Neuronal stem cell (in vitro differentiated cells): ENCODE measurements around the gene LIFR.

Source experiments
- DNase-seq: peaks from one replicate; pipeline ENCODE4 v3.0.0-alpha.2; 2013; ENCODE audit warnings: low spot score
- H2AFZ ChIP-seq: one replicate; pipeline ENCODE4 v1.6.1; 2013; ENCODE audit warnings: mild to moderate bottlenecking, low read length, inconsistent platforms
- H2AK5ac ChIP-seq: 2 replicates; pipeline ENCODE4 v1.6.1; 2013; ENCODE audit warnings: low read depth, mild to moderate bottlenecking, inconsistent platforms, low read length, moderate library complexity, mixed read lengths
- H2BK120ac ChIP-seq: 2 replicates; pipeline ENCODE4 v1.6.1; 2013; ENCODE audit warnings: low read depth, mild to moderate bottlenecking, inconsistent platforms, low read length, moderate library complexity, mixed read lengths
- H2BK12ac ChIP-seq: one replicate; pipeline ENCODE4 v1.6.1; 2013; ENCODE audit warnings: low read length, inconsistent platforms
- H2BK15ac ChIP-seq: 2 replicates; pipeline ENCODE4 v1.6.1; 2013; ENCODE audit warnings: mild to moderate bottlenecking, low read length, inconsistent platforms, mixed read lengths
- H2BK5ac ChIP-seq: one replicate; pipeline ENCODE4 v1.6.1; 2013; ENCODE audit warnings: inconsistent platforms, mild to moderate bottlenecking, low read length, moderate library complexity
- H3K14ac ChIP-seq: one replicate; pipeline ENCODE4 v1.6.1; 2013; ENCODE audit warnings: low read length, inconsistent platforms
- H3K18ac ChIP-seq: 2 replicates; pipeline ENCODE4 v1.6.1; 2013; ENCODE audit warnings: low read length, inconsistent platforms
- H3K23ac ChIP-seq: 2 replicates; pipeline ENCODE4 v1.6.1; 2013; ENCODE audit warnings: low read depth, mild to moderate bottlenecking, mixed read lengths, low read length, inconsistent platforms; ENCODE audit not compliant: poor library complexity
- H3K27ac ChIP-seq: replicated peaks from 3 replicates; pipeline ENCODE4 v1.5.1; 2013; ENCODE audit warnings: low read length, inconsistent platforms
- H3K27me3 ChIP-seq, 3 experiments: 2 replicates each; pipeline ENCODE4 v1.6.1; 2013; ENCODE audit warnings: low read length in 3 of 3, mild to moderate bottlenecking in 2 of 3, inconsistent platforms in 1 of 3, low read depth in 1 of 3, mixed read lengths in 1 of 3, moderate library complexity in 1 of 3; ENCODE audit not compliant: control insufficient read depth in 3 of 3, insufficient read depth in 3 of 3
- H3K36me3 ChIP-seq, 2 donors: replicated peaks in 1 of 2; 2 replicates each; pipeline ENCODE4 v1.6.1; 2013; ENCODE audit warnings: low read length in 2 of 2; ENCODE audit not compliant: control insufficient read depth in 2 of 2, insufficient read depth in 2 of 2
- H3K4ac ChIP-seq: 2 replicates; pipeline ENCODE4 v1.6.1; 2013; ENCODE audit warnings: inconsistent platforms, mild to moderate bottlenecking, low read length, moderate library complexity
- H3K4me1 ChIP-seq, 2 donors: 1 replicate in 1 of 2; 2 replicates in 1 of 2; pipeline ENCODE4 v1.6.1; 2013; ENCODE audit warnings: low read length in 2 of 2, low read depth in 1 of 2; ENCODE audit not compliant: control insufficient read depth in 2 of 2, insufficient read depth in 1 of 2
- H3K4me2 ChIP-seq: one replicate; pipeline ENCODE4 v1.6.1; 2013; ENCODE audit warnings: mild to moderate bottlenecking, low read length, inconsistent platforms; ENCODE audit not compliant: insufficient read depth, poor library complexity, severe bottlenecking
- H3K4me3 ChIP-seq, 2 donors: 2 replicates each; pipeline ENCODE4 v1.5.1; 2013; ENCODE audit warnings: low read length in 2 of 2, mild to moderate bottlenecking in 2 of 2, inconsistent platforms in 1 of 2, moderate library complexity in 1 of 2
- H3K79me1 ChIP-seq: one replicate; pipeline ENCODE4 v1.6.1; 2013; ENCODE audit warnings: low read depth, mild to moderate bottlenecking, inconsistent platforms, low read length, moderate library complexity
- H3K9ac ChIP-seq: one replicate; pipeline ENCODE4 v1.6.1; 2013; ENCODE audit warnings: mild to moderate bottlenecking, low read depth, low read length, inconsistent platforms; ENCODE audit not compliant: poor library complexity
- H3K9me3 ChIP-seq, 2 donors: replicated peaks in 1 of 2; 2 replicates each; pipeline versions ENCODE3 to v1.6.1; 2013; ENCODE audit warnings: low read length in 2 of 2, mild to moderate bottlenecking in 2 of 2, inconsistent platforms in 1 of 2, low read depth in 1 of 2, mixed read lengths in 1 of 2, moderate library complexity in 1 of 2; ENCODE audit not compliant: control insufficient read depth in 2 of 2, insufficient read depth in 1 of 2
- H4K8ac ChIP-seq: one replicate; pipeline ENCODE4 v1.6.1; 2013; ENCODE audit warnings: low read depth, mild to moderate bottlenecking, inconsistent platforms, low read length, moderate library complexity
- H4K91ac ChIP-seq: one replicate; pipeline ENCODE4 v1.6.1; 2013; ENCODE audit warnings: low read length, low read depth, mild to moderate bottlenecking, inconsistent platforms; ENCODE audit not compliant: poor library complexity
- WGBS, 2 donors: extraction: QIAGEN DNeasy Blood & Tissue Kit; methylation state at CpG; one replicate each; pipeline ENCODE4 v1.1.7; 2013; ENCODE audit warnings: missing lambda C conversion rate in 2 of 2, mixed read lengths in 1 of 2; ENCODE audit not compliant: insufficient read length in 2 of 2, insufficient replicate concordance in 1 of 2; ENCODE audit errors: extremely low coverage in 2 of 2; 5-methylcytosine and 5-hydroxymethylcytosine counted together

The LIFR gene

DNA sequence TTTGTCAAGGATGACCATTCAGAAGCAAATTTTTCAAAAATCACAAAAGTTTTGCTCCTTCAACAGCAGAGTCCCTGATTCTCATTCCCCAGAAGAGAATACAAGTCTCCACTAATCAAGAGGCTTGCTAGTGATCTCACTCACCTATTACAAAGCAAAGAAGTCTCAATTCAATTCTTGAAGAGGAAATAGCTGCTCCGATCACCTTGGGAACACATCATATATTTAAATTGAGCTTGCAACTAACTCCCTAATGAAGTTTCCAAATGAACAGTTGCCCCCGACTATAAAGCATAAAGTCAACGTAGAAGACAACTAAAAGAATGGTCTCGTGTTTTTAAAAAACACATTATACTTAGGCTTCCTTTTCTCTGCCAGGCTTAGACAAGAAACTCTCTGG lies 1.6 kb downstream of the LIFR start:
- Histone ChIP-seq H3K4me3 (peak overlapping the region in 1 of 2 donors; percentile 94), H3K27me3 (peaks cover 0 to 14% (median 0%) of the 10 kb centered on the region in 3 experiments), H3K36me3 (no peaks in the 10 kb centered on the region), H3K9ac (no peak overlapping the region), H2BK5ac (no peak overlapping the region), H2AFZ (no peak overlapping the region), H2BK15ac (no peak overlapping the region), H2AK5ac (no peak overlapping the region), H3K9me3 (no peaks in the 10 kb centered on the region), H3K79me1 (no peaks in the 10 kb centered on the region), H3K4ac (no peak overlapping the region), H3K4me1 (peaks cover 0 to 18% of the 10 kb centered on the region in 2 donors), H2BK120ac (no peak overlapping the region), H3K4me2 (no peak overlapping the region), H3K14ac (no peak overlapping the region), H4K8ac (no peak overlapping the region), H3K18ac (no peak overlapping the region), H3K23ac (no peak overlapping the region), H2BK12ac (no peak overlapping the region), H3K27ac (no peak overlapping the region), H4K91ac (no peak overlapping the region)
- WGBS, 2 donors, result no CpG with 5 or more reads among the region's 4 CpGs
- no peak for DNase-seq

DNA sequence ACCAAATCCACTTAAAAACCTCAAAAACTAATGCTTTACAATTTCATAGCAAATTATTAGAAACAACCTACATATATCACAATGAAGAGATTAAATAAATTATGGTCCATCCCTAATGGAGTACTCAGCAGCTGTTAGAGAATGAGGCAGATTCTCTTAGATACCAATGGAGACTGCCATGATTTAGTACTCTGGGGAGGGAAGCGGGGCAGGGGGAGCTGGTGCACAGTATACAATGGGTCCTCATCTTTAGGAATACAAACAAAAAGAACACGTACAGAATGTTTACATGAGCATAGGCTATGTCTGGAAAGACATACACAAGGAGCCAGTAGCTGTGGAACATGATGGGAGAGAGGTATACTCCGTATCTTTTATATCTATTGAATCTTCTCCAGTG lies 2.0 kb downstream of the LIFR start:
- Histone ChIP-seq H2BK5ac (no peak overlapping the region), H3K4me3 (peak overlapping the region in 1 of 2 donors; percentile 94), H2AFZ (no peak overlapping the region), H3K27me3 (peaks cover 0 to 14% (median 0%) of the 10 kb centered on the region in 3 experiments), H2BK12ac (no peak overlapping the region), H2BK120ac (no peak overlapping the region), H3K9ac (no peak overlapping the region), H3K4ac (no peak overlapping the region), H3K23ac (no peak overlapping the region), H3K27ac (no peak overlapping the region), H3K9me3 (no peaks in the 10 kb centered on the region), H3K4me2 (no peak overlapping the region), H3K79me1 (no peaks in the 10 kb centered on the region), H3K18ac (no peak overlapping the region), H3K14ac (no peak overlapping the region), H4K8ac (no peak overlapping the region), H4K91ac (no peak overlapping the region), H2BK15ac (no peak overlapping the region), H3K36me3 (no peaks in the 10 kb centered on the region), H3K4me1 (peaks cover 0 to 18% of the 10 kb centered on the region in 2 donors), H2AK5ac (no peak overlapping the region)
- DNase-seq, result no peak
- no CpG with 5 or more reads among the region's 3 CpGs for whole genome bisulfite sequencing, 2 donors

DNA sequence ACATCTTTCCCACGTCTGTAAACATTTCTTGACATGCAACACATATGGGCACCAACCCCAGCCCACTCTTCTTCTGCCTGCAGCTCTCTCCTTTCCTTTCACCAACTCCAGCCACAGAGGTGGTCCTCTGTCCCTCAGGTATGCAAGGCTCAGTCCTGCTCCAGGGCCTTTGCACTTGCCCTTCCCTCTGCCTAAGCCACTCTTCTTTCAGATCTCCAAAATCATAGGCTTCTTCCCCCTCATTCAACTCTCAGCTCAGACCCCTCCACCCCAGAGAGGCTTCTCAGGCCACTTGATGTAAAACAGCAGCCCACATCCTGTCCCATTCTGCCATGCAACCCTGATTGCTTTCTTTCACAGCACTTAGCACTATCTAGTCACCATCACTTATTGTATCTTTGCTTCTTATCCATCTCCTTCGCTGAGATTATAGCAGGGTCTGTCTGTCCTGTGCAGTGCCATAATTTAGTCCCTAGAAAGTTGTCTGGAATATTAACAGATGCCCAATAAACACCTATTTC lies 3.4 kb downstream of the LIFR start:
- Histone ChIP-seq H2BK15ac (no peak overlapping the region), H3K14ac (no peak overlapping the region), H3K4ac (no peak overlapping the region), H3K18ac (no peak overlapping the region), H3K23ac (no peak overlapping the region), H3K27ac (no peak overlapping the region), H2BK5ac (no peak overlapping the region), H3K4me1 (peaks cover 0 to 18% of the 10 kb centered on the region in 2 donors), H2BK12ac (no peak overlapping the region), H3K79me1 (no peaks in the 10 kb centered on the region), H4K91ac (no peak overlapping the region), H2BK120ac (no peak overlapping the region), H4K8ac (no peak overlapping the region), H3K27me3 (peaks cover 0 to 14% (median 0%) of the 10 kb centered on the region in 3 experiments), H3K36me3 (no peaks in the 10 kb centered on the region), H2AFZ (no peak overlapping the region), H3K4me2 (no peak overlapping the region), H3K9ac (no peak overlapping the region), H2AK5ac (no peak overlapping the region), H3K9me3 (no peaks in the 10 kb centered on the region), H3K4me3 (no peak overlapping the region)
- WGBS, 2 donors, result no CpG with 5 or more reads among the region's 2 CpGs
- DNase-seq, result no peak

DNA sequence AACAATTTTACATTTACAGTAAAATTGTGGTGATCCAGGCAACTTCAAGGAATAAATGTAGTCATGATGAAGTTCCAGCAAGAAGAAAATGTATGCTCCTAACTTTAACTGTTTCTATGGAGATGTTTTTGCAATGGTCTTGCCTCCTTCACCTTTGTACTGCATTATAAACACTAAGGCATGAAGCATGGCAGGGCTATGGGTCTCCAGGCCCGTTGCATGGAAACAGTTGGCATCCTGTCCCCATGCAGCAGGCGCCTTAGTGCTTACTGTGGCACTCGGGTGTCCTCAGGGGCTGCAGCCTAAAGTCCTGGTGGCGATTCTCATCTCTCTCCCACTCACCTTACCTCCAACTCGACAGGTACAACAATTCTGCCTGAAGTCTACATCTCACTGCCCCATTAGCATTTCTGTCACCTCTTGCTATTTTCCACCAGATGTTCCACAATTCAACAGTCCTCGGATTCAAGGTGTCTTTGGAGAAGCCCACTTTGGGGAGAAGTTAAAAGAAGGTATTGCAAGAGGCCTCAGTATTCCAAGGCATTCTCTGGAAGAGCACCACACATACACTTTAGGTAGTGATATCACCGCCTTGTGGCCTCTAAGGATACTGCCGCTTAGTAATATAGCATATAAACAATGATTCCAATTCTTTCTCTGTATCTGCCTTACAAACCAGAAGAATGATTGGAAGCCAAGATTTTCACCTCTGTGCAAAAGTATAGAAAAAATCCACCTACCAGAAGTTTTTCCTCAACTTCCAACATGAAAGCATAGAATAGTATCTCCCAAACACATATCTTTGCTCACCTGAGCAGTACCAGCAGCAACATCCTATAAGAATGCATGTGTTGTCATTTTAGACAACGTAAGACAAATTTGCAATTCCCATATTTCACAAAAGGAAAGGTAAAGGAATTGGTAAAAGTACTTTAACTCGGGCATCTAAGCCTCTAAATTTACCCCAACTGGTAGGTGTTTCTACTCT lies 5.1 kb downstream of the LIFR start:
- H3K4me1 ChIP-seq, result peaks cover 0 to 18% of the 10 kb centered on the region in 2 donors
- H2BK15ac ChIP-seq, result no peak overlapping the region

More for the DNA sequence above, 5.1 kb downstream of the LIFR start:
- Histone ChIP-seq H2BK5ac (no peak overlapping the region), H3K14ac (no peak overlapping the region), H3K27ac (no peak overlapping the region), H3K18ac (no peak overlapping the region), H4K8ac (no peak overlapping the region), H2AK5ac (no peak overlapping the region), H2BK12ac (no peak overlapping the region), H3K9me3 (no peaks in the 10 kb centered on the region), H4K91ac (no peak overlapping the region), H3K4me3 (no peak overlapping the region), H3K4ac (no peak overlapping the region), H3K79me1 (no peaks in the 10 kb centered on the region), H3K27me3 (peaks cover 0 to 14% (median 0%) of the 10 kb centered on the region in 3 experiments), H2BK120ac (no peak overlapping the region), H3K23ac (no peak overlapping the region), H3K4me2 (no peak overlapping the region), H3K36me3 (no peaks in the 10 kb centered on the region), H3K9ac (no peak overlapping the region), H2AFZ (no peak overlapping the region)
- no CpG with 5 or more reads among the region's 10 CpGs for WGBS, 2 donors
- DNase-seq, result no peak
